H1 (cell line): Measurements from ENCODE around the gene ATP6V0D1. TPM values are rescaled to one million over a fixed set of nuclear protein-coding genes. Genes with fewer than 3 reads are reported as not detected.

Experiments used
- ATF2 ChIP-seq: IDR thresholded peaks from 2 replicates; pipeline ENCODE4 v1.6.1; 2012; ENCODE audit warnings: low read length, inconsistent platforms
- CHD7 ChIP-seq: fragments of 300-600 bp; sonication (generic); IDR thresholded peaks from 2 replicates; pipeline ENCODE4 v1.7.1; 2012; ENCODE audit warnings: low read length, moderate library complexity, mild to moderate bottlenecking, inconsistent platforms; ENCODE audit not compliant: insufficient replicate concordance
- HDAC2 ChIP-seq, 2 experiments: fragments of 300-600 bp in 1 of 2; sonication (generic) in 1 of 2; IDR thresholded peaks; 2 replicates each; pipeline ENCODE4 v1.6.1; 2011 to 2012; ENCODE audit warnings: low read depth in 2 of 2, low read length in 2 of 2, mild to moderate bottlenecking in 2 of 2, moderate library complexity in 2 of 2, borderline replicate concordance in 1 of 2, inconsistent platforms in 1 of 2
- JUND ChIP-seq: IDR thresholded peaks from 2 replicates; pipeline ENCODE4 v1.6.1; 2011; ENCODE audit warnings: mild to moderate bottlenecking, improper control_type of control experiment, low read length
- KDM1A ChIP-seq: fragments of 200-600, 300-600 bp; sonication (generic); IDR thresholded peaks from 2 replicates; pipeline ENCODE4 v1.7.1; 2016; ENCODE audit warnings: mild to moderate bottlenecking, low read length, borderline replicate concordance
- KDM4A ChIP-seq: IDR thresholded peaks from one replicate; pipeline ENCODE4 v1.7.1; 2012; ENCODE audit warnings: low read depth, mild to moderate bottlenecking, moderate library complexity, low read length, inconsistent platforms; ENCODE audit not compliant: severe bottlenecking
- TCF12 ChIP-seq: IDR thresholded peaks from 2 replicates; pipeline ENCODE4 v1.6.1; 2011; ENCODE audit warnings: low read depth, mild to moderate bottlenecking, low read length
- TEAD4 ChIP-seq: IDR thresholded peaks from 2 replicates; pipeline ENCODE4 v1.6.1; 2012; ENCODE audit warnings: low read depth, low read length, inconsistent platforms, mixed read lengths
- polyA plus RNA-seq, 7 experiments: library from polyadenylated mRNA; depleted of rRNA in 3 of 7; stranded (reverse) in 5 of 7; unstranded in 2 of 7; fragments of >200 nt in 5 of 7; fragments of 200-250 nt in 2 of 7; gene quantifications; 1 replicate in 5 of 7; 2 replicates in 1 of 7; 4 replicates in 1 of 7; pipeline versions ENCODE4 v1.2.1 to v1.2.3, GENCODE V29; 2011 to 2013; ENCODE audit warnings: missing spikeins in 2 of 7, mixed read lengths in 2 of 7
- total RNA-seq: library from RNA; stranded (reverse); fragmentation: NEBNext Ultra II Directional; extraction: Animal tissue kit (Norgen Biotek cat#: 25700); gene quantifications from 2 replicates; pipeline ENCODE4 v1.2.1, GENCODE V29; 2021

Gene ATP6V0D1
- total and polyA plus RNA-seq, 2 of the 8 experiments (the other 6 are each of a cell fraction or from before 2014, with no cell fraction given) = 47.3 to 134 TPM

GRCh38 chr16:67480833-67481560 is at the start of gene ATP6V0D1 (continued):
- TF ChIP-seq CHD7 (no peak), TEAD4 (no peak), JUND (no peak), KDM4A (peak; percentile 70), ATF2 (no peak), KDM1A (no peak), HDAC2 (IDR thresholded peaks at IDR 0.05; ENCODE audit: borderline replicate concordance in 1 of 2, low read depth in 2 of 2, low read length in 2 of 2) (peak; percentile 6 to 98; a peak in 2 of 4 replicates), TCF12 (peak; percentile 52; the same call in 1 of the 2 replicates)
